ENCODE results near the gene MS4A18.
"Not testable (repeated sequence)": the region's sequence is repeated elsewhere in the genome, so short reads cannot be mapped to it uniquely, and the experiment has no call there.

The MS4A18 gene

DNA sequence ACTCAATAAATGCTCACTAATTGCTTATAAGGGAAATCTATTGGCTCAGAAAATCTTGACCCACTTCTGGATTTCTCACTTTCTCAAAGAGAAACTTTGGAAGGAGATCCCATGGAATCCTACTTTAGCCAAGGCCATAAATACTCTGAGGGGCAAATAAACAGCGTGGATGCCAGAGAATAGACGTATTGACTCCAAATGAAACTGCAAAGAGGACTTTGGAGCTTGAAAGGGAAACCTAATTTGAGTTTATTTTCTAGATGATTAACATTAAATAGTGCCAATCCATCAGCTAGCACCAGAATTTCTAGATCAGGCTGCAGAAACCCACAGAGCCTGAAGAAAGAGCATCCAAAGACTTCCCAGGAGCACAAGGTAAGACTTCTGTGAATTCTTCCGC lies at the start of gene MS4A18:
Gene MS4A18, plus strand, starts transcription at position 301 of the 400 bp plus-strand sequence.
- DNase-seq, result no peak

DNA sequence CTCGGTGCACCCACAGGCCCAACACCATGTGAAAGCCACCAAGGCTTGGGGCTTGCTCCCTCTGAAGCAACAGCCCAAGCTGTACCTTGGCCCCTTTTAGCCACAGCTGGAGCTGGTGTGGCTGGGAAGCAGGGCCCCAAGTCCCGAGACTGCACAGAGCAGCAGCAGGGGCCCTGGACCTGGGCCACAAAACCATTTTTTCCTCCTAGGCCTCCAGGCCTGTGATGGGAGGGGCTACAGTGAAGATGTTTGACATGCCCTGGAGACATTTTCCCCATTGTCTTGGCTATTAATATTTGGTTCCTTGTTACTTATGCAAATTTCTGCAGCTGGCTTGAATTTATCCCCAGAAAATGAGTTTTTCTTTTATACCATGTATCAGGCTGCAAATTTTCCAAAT lies 46.3 kb upstream of the MS4A18 start:
- DNase-seq, result not testable (repeated sequence)

DNA sequence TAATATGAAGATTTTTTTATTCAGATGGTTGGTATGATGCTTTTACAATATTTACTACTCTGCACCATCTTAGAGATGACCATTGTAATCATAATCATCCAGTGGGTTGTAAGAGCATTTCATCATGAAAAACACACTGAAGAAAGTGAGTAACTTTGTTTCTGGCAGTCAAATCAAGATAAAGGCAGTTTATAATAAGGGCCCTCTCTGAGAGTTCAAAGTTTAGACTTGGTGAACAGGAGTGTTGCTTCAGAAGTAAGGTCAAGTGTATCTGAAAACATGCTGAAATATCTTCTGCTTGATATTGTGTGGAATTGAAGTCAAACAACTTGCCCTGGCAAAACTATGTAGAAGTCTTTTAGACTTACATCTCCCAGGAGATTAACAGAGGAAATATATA lies 44.6 kb upstream of the MS4A18 start:
- no peak for DNase-seq

- no peak for DNase-seq
Observed at GRCh38 chr11:60680455-60681119, 43.9 kb upstream of the MS4A18 start.

GRCh38 chr11:60684541-60684848 lies 40.0 kb upstream of the MS4A18 start:
- not testable (repeated sequence) for DNase-seq

GRCh38 chr11:60691661-60692060 lies 32.9 kb upstream of the MS4A18 start:
- no peak for DNase-seq

DNA sequence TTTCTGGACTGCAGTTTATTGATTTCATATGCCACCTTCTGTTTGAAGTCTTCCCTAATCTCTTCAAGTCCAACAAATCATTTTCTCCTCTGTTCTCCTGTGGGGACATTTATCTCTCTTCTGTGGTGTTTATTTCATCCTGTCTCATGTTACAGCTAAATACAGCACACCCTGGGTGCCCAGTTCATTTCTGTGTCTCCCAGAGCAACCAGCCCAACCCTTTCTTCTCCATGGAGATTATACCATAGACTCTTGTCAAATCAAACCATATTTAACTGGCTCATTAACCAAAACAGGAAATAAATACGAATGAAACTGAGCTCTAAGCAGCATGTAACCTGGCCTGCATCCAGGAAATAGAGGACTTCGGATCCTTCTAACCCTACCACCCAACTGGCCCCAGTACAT lies 25.2 kb upstream of the MS4A18 start, which contains the start of gene MS4A8:
Gene MS4A8, plus strand, starts transcription at position 329 of the 408 bp plus-strand sequence. CDS start 1,249 bp downstream, outside the sequence.
- no peak for DNase-seq

GRCh38 chr11:60699936-60700335 lies 24.6 kb upstream of the MS4A18 start:
- DNase-seq, result no peak

- no peak for DNase-seq
Observed at GRCh38 chr11:60700689-60701468, 23.6 kb upstream of the MS4A18 start.

GRCh38 chr11:60701469-60701818 lies 23.1 kb upstream of the MS4A18 start:
- no peak for DNase-seq

- DNase-seq, result no peak
Observed at GRCh38 chr11:60703374-60703773, 21.1 kb upstream of the MS4A18 start.

DNA sequence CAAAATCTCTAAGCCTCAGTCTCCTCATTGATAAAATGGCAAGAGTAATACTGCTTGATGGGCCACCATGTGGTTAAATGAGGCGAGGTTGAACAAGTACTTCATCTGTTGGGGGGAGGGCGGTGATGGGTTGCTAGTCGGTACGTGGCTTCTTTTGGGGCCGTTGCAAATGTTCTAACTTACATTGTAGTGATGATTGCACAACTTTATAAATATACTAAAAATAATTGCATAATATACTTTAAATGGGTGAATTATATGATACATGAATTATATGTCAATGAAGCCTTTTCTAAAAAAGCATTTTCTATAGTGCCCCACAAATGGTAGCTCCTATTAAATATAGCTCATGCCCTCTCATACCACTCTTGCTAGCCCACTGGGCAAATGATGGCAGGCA lies 18.6 kb upstream of the MS4A18 start:
- DNase-seq, result no peak

- no peak for DNase-seq
Observed at GRCh38 chr11:60706931-60707330, 17.6 kb upstream of the MS4A18 start.

- no peak for DNase-seq
Observed at GRCh38 chr11:60710482-60710881, 14.0 kb upstream of the MS4A18 start.

DNA sequence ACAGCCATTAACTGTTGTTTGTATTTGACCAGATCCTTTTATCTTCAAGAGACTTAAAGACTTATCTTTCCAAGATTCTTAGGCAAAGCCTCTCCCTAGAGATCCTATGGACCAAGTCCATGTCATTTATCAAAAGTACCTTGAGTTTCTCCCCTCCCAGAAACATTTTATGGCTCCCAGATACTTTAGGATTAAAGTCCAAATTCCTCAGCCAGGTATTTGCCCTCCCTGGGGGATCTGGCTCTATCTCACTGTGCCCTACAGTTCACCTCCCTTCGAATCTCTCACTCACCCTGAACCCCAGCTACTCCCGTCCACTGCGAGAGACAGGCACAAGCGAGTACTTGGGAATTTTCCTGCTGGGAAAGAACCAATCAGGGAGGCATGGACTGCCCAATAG lies 13.2 kb upstream of the MS4A18 start:
- no peak for DNase-seq

DNA sequence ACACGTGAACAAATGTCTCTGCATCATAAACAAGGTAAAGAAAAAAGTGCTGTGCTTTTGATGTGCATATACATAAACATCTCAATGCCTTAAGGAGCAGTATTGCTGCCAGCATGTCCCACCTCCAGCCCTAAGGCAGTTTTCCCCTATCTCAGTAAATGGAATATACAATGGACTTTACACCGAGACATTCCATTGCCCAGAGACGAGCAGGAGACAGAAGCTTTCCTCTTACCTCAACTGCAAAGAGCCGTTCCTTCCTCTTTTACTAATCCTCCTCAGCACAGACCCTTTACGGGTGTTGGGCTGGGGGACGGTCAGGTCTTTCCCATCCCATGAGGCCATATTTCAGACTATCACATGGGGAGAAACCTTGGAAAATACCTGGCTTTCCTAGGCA lies 11.1 kb upstream of the MS4A18 start:
- DNase-seq, result not testable (repeated sequence)

DNA sequence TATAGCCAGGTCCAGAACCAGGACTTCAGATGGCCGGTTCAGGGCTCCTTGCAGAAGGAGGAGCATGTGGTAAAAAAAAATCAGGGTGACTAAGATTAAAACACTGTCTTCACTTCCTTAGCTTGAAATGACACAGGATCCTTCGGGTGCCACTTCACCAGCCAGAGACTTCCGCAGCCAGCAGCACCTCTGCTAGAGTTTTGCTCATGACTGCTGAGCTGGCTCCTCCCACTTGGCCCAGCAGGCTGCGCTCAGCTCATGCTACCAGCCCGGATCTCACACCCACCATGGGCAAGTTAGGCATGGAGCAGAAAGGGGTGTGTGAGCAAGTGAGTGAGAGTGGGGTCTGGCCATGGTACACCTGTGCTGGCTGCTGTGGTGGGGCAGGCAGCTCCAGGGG lies 6.6 kb upstream of the MS4A18 start:
- no peak for DNase-seq

DNA sequence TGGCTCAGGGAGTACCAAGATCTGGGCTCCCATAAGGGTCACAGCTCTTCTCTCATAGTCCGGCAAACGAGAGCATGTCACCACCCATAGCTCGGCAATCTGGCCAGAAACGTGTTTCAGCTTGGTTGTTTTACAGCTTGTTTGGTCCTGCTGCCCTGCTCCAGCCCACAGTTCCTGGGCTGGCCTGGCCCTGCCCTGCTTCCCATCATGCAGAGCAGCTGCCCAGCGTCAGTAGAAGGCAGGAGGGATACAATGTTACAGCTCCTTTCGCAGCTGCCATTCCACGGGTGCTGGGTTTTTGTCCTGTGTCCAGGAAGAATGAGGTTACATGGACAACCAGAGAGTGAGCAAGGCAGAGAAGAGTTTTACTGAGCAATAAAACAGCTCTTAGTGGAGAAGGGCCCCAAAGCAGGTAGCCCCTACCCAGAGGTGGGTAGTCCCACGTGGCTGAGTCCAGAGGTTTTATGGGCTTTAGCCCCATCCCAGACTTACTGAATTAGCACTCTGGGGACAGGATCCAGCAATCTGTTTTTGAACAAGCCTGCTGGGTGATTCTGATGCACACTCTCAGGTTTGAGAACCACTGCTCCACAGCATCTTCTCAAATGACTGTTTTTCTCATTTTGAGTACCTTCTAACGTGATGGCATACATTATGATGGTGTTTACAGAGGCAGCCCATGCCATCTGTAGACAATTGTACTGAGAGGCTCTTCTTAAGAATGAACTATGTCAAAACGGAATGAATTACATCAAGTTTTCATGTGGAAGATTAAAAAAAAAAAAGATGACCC lies 5.8 kb upstream of the MS4A18 start:
- no peak for DNase-seq

GRCh38 chr11:60719391-60719790 lies 5.1 kb upstream of the MS4A18 start:
- DNase-seq, result no peak

DNA sequence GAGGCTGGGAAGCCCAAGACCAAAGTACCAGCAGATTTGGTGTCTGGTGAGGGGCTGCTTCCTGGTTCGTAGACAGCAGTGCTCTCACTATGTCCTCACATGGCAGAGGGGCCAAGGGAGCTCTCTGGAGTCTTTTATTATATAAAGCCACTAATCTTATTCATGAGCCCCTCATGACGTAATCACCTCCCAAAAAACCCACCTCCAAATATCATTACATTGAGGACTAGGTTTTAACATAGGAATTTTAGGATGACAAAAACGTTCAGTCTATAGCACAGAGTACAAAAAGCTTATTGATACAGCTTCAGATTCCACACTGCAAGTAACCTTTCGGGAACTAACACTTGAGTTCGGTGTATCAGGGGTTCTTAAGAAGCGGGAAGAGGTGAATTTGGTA lies 4.1 kb upstream of the MS4A18 start:
- no peak for DNase-seq

DNA sequence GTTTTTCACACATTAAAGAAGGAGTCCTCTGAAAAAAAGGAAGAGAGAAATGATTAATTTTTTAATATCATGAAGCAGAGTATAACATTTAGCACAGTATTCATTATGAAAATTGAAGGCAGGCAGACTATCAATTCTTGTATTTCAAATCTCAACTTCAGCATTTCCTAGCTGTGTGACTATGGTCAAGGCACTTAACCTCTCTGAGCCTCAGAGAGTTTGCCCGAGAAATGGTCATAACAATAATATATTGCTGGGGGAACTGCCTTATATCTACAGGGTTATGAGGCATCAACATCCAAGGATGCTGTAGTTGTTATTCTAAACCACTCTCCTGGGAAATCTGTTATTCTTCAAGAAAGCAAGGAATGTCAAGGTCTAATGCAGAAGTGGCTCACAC lies 1.1 kb downstream of the MS4A18 start:
- DNase-seq, result no peak

- no peak for DNase-seq
Observed at GRCh38 chr11:60731586-60731985, 7.1 kb downstream of the MS4A18 start.

DNA sequence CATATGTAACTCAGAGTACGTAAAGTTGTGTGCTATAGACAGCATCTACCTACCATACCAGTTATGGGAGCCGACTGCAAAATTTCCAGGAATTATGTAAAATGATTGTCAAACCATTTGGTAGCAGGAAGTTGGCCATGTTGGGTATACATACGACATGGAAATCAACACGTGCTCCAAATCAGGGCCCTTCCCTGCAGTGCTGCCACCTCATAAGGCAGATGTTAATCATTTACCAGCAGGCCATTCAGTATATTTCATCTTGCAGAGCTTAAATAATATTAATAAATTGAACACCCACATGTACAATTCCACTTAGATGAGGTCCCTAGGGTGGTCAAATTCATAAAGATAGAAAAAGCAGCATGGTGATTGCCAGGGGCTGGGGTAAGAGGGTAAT lies 9.8 kb downstream of the MS4A18 start:
- no peak for DNase-seq

DNA sequence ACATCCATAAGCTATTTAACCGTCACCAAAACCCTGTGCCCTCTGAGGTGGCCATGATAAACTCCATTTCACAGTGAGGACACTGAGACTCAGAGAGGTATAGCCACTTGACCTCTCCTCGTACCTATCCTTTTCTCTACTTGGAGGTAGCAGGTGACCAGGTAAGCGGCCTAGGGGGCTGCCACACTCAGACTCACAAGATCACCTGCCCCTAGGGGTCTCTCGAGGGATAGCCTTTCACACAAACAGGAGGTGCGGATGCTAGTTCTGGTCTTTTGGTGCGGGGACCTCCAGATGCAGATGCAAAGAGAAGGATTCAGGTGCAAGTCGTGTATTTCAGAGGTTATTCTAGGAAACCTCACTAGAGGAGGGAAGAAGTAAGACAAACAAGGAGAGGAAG lies 14.6 kb downstream of the MS4A18 start:
- no peak for DNase-seq

Measured in NCI-H510A treated with DMSO at 0.1 percent for 48 hours (cell line).